ENCODE measurements around the gene PCDHB8.
"Not testable (repeated sequence)": the region's sequence is repeated elsewhere in the genome, so short reads cannot be mapped to it uniquely, and the experiment has no call there.

The PCDHB8 gene

GRCh38 chr5:141184117-141184855, 6.7 kb downstream of the PCDHB8 start:
- DNase-seq (ENCODE audit: low read depth): not testable (repeated sequence)

DNA sequence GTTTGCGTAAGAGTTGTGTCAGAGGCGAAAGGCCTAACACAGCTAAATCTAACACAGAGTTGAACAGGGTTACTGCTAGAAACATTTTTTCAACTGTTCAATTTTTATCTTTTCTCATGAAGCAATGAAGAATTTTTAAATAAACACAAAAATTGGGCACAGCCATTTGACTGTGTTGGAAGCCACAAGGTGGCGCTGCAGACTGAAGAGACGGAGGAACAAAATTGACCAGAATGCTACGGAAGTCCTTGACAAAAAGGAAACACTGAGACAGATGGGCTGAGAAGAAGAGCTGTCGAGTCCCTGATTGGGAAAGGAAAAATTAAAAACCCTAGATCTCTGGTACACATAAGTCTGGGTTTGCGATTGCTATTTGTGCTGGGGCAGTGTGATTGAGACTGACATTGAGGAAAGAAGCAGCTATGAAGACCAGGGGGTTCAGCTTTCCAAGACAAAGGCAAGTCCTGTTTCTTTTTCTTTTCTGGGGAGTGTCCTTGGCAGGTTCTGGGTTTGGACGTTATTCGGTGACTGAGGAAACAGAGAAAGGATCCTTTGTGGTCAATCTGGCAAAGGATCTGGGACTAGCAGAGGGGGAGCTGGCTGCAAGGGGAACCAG, 9.4 kb downstream of the PCDHB8 start, which contains the start of gene PCDHB9:
TSS of gene PCDHB9 (plus strand) at position 265 of the 616 bp plus-strand sequence. CDS start at position 423, 158 bp downstream.
- DNase-seq (ENCODE audit: low read depth): peak; percentile 47

DNA sequence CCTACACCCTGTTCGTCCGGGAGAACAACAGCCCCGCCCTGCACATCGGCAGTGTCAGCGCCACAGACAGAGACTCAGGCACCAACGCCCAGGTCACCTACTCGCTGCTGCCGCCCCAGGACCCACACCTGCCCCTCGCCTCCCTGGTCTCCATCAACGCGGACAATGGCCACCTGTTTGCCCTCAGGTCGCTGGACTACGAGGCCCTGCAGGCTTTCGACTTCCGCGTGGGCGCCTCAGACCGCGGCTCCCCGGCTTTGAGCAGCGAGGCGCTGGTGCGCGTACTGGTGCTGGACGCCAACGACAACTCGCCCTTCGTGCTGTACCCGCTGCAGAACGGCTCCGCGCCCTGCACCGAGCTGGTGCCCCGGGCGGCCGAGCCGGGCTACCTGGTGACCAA, 11.1 kb downstream of the PCDHB8 start:
- not testable (repeated sequence) for DNase-seq (ENCODE audit: low read depth)

DNA sequence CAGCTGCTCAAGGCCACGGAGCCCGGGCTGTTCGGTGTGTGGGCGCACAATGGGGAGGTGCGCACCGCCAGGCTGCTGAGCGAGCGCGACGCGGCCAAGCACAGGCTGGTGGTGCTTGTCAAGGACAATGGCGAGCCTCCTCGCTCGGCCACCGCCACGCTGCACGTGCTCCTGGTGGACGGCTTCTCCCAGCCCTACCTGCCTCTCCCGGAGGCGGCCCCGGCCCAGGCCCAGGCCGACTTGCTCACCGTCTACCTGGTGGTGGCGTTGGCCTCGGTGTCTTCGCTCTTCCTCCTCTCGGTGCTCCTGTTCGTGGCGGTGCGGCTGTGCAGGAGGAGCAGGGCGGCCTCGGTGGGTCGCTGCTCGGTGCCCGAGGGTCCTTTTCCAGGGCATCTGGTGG, 11.5 kb downstream of the PCDHB8 start:
- DNase-seq (ENCODE audit: low read depth): not testable (repeated sequence)

DNA sequence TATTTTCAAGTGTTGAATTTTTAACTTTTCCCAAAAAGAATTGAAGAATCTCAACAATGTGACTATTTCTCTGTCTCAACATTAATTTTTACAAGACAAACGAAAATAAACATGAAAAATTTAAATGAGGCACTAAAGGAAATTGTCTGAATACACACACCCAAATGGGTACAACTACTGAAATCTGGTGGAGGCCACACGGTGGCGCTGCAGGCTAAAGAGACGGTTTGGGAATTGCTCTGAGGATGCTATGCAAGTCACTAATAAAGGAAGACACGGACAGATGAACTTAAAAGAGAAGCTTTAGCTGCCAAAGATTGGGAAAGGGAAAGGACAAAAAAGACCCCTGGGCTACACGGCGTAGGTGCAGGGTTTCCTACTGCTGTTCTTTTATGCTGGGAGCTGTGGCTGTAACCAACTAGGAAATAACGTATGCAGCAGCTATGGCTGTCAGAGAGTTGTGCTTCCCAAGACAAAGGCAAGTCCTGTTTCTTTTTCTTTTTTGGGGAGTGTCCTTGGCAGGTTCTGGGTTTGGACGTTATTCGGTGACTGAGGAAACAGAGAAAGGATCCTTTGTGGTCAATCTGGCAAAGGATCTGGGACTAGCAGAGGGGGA, 14.6 kb downstream of the PCDHB8 start, which contains the start of gene PCDHB10:
TSS of gene PCDHB10 (plus strand) at position 244 of the 616 bp plus-strand sequence. CDS start at position 444, 200 bp downstream.
- peak; percentile 30 for DNase-seq (ENCODE audit: low read depth)

- not testable (repeated sequence) for DNase-seq (ENCODE audit: low read depth)
Measured at GRCh38 chr5:141194332-141194731, 16.7 kb downstream of the PCDHB8 start.

GRCh38 chr5:141196363-141196762, 18.8 kb downstream of the PCDHB8 start:
- DNase-seq (ENCODE audit: low read depth): no peak

GRCh38 chr5:141199359-141200235, 22.0 kb downstream of the PCDHB8 start, which contains the start of gene PCDHB11:
Gene PCDHB11, plus strand, starts transcription at chr5:141199627. Its CDS starts 148 bp downstream, at chr5:141199775.
- DNase-seq (ENCODE audit: low read depth): peak; percentile 8

- not testable (repeated sequence) for DNase-seq (ENCODE audit: low read depth)
Measured at GRCh38 chr5:141201126-141201525, 23.5 kb downstream of the PCDHB8 start.

GRCh38 chr5:141201646-141202045, 24.1 kb downstream of the PCDHB8 start:
- DNase-seq (ENCODE audit: low read depth): not testable (repeated sequence)

- peak; percentile 28 for DNase-seq (ENCODE audit: low read depth)
Measured at GRCh38 chr5:141208478-141208877, 30.9 kb downstream of the PCDHB8 start, which contains the start of gene PCDHB12. Gene PCDHB12, plus strand, starts transcription at chr5:141208719. Its CDS starts 189 bp downstream, at chr5:141208908.

DNA sequence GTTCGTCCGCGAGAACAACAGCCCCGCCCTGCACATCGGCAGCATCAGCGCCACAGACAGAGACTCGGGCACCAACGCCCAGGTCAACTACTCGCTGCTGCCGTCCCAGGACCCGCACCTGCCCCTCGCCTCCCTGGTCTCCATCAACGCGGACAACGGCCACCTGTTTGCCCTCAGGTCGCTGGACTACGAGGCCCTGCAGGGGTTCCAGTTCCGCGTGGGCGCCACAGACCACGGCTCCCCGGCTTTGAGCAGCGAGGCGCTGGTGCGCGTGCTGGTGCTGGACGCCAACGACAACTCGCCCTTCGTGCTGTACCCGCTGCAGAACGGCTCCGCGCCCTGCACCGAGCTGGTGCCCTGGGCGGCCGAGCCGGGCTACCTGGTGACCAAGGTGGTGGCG, 32.7 kb downstream of the PCDHB8 start:
- not testable (repeated sequence) for DNase-seq (ENCODE audit: low read depth)

DNA sequence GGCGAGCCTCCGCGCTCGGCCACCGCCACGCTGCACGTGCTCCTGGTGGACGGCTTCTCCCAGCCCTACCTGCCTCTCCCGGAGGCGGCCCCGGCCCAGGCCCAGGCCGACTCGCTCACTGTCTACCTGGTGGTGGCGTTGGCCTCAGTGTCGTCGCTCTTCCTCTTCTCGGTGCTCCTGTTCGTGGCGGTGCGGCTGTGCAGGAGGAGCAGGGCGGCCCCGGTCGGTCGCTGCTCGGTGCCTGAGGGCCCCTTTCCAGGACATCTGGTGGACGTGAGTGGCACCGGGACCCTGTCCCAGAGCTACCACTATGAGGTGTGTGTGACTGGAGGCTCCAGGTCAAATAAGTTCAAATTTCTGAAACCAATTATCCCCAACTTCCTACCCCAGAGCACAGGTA, 33.3 kb downstream of the PCDHB8 start:
- not testable (repeated sequence) for DNase-seq (ENCODE audit: low read depth)

- peak; percentile 54 for DNase-seq (ENCODE audit: low read depth)
Measured at GRCh38 chr5:141213656-141214339, 36.2 kb downstream of the PCDHB8 start, which contains the start of gene PCDHB13. Gene PCDHB13, plus strand, starts transcription at chr5:141213919. Its CDS starts 205 bp downstream, at chr5:141214124.

GRCh38 chr5:141214583-141214982, 37.0 kb downstream of the PCDHB8 start:
- DNase-seq (ENCODE audit: low read depth): not testable (repeated sequence)

GRCh38 chr5:141215504-141215903, 37.9 kb downstream of the PCDHB8 start:
- DNase-seq (ENCODE audit: low read depth): not testable (repeated sequence)

DNA sequence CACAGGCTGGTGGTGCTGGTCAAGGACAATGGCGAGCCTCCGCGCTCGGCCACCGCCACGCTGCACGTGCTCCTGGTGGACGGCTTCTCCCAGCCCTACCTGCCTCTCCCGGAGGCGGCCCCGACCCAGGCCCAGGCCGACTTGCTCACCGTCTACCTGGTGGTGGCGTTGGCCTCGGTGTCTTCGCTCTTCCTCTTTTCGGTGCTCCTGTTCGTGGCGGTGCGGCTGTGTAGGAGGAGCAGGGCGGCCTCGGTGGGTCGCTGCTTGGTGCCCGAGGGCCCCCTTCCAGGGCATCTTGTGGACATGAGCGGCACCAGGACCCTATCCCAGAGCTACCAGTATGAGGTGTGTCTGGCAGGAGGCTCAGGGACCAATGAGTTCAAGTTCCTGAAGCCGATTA, 38.4 kb downstream of the PCDHB8 start:
- not testable (repeated sequence) for DNase-seq (ENCODE audit: low read depth)

GRCh38 chr5:141223112-141223783, 45.7 kb downstream of the PCDHB8 start, which contains the start of gene PCDHB14:
Gene PCDHB14, plus strand, starts transcription at chr5:141223343. Its CDS starts 163 bp downstream, at chr5:141223506.
- DNase-seq (ENCODE audit: low read depth): peak; percentile 66

GRCh38 chr5:141224844-141225243, 47.3 kb downstream of the PCDHB8 start:
- not testable (repeated sequence) for DNase-seq (ENCODE audit: low read depth)

DNA sequence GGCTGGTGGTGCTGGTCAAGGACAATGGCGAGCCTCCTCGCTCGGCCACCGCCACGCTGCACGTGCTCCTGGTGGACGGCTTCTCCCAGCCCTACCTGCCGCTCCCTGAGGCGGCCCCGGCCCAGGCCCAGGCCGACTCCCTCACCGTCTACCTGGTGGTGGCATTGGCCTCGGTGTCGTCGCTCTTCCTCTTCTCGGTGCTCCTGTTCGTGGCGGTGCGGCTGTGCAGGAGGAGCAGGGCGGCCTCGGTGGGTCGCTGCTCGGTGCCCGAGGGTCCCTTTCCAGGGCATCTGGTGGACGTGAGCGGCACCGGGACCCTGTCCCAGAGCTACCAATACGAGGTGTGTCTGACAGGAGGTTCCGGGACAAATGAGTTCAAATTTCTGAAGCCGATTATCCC, 47.8 kb downstream of the PCDHB8 start:
- DNase-seq (ENCODE audit: low read depth): not testable (repeated sequence)
